Measurements from ENCODE around the gene IDH3A. TPM values are rescaled to one million over a fixed set of nuclear protein-coding genes. Genes with fewer than 3 reads are reported as not detected.

Gene IDH3A
- total RNA-seq, 1 donor from 2014 or later: 28.9 TPM

- H3K4me3 Mint-ChIP-seq: no peak overlapping the region
- no peak for TF ChIP-seq CTCF (IDR thresholded peaks at IDR 0.05; ENCODE audit: unreplicated experiment)
- H3K4me1 Mint-ChIP-seq: peaks cover 26% of the 10 kb centered on the region
- H3K27me3 Mint-ChIP-seq (ENCODE audit: low read depth): peaks cover 5% of the 10 kb centered on the region
- DNase-seq (ENCODE audit: low spot score in 2 of 2, unreplicated experiment in 2 of 2): no peak
- H3K9me3 Mint-ChIP-seq: no peaks in the 10 kb centered on the region
- H3K27ac Mint-ChIP-seq: no peak overlapping the region
- no peaks in the 10 kb centered on the region for H3K36me3 Mint-ChIP-seq
Observed at GRCh38 chr15:78205337-78205736, 56.2 kb downstream of the IDH3A start.

- Mint-ChIP-seq H3K9me3 (no peaks in the 10 kb centered on the region), H3K4me1 (peaks cover 28% of the 10 kb centered on the region), H3K4me3 (no peak overlapping the region), H3K36me3 (no peaks in the 10 kb centered on the region), H3K27ac (no peak overlapping the region), H3K27me3 (ENCODE audit: low read depth) (peaks cover 4% of the 10 kb centered on the region)
- no peak for DNase-seq (ENCODE audit: low spot score in 2 of 2, unreplicated experiment in 2 of 2)
- TF ChIP-seq CTCF (IDR thresholded peaks at IDR 0.05; ENCODE audit: unreplicated experiment): no peak
Observed at GRCh38 chr15:78205856-78206255, 56.7 kb downstream of the IDH3A start.

GRCh38 chr15:78206326-78207109, 57.4 kb downstream of the IDH3A start:
- no peaks in the 10 kb centered on the region for H3K9me3 Mint-ChIP-seq
- peak overlapping the region; percentile 50 for H3K27ac Mint-ChIP-seq
- H3K4me3 Mint-ChIP-seq: no peak overlapping the region
- no peak for DNase-seq (ENCODE audit: low spot score in 2 of 2, unreplicated experiment in 2 of 2)
- H3K36me3 Mint-ChIP-seq: no peaks in the 10 kb centered on the region
- peaks cover 3% of the 10 kb centered on the region for H3K27me3 Mint-ChIP-seq (ENCODE audit: low read depth)
- TF ChIP-seq CTCF (IDR thresholded peaks at IDR 0.05; ENCODE audit: unreplicated experiment): no peak
- peaks cover 28% of the 10 kb centered on the region for H3K4me1 Mint-ChIP-seq

GRCh38 chr15:78207110-78207458, 57.9 kb downstream of the IDH3A start:
- DNase-seq (ENCODE audit: low spot score in 2 of 2, unreplicated experiment in 2 of 2): no peak
- no peak for TF ChIP-seq CTCF (IDR thresholded peaks at IDR 0.05; ENCODE audit: unreplicated experiment)
- Mint-ChIP-seq H3K9me3 (no peaks in the 10 kb centered on the region), H3K27me3 (ENCODE audit: low read depth) (peaks cover 3% of the 10 kb centered on the region), H3K4me1 (peaks cover 28% of the 10 kb centered on the region), H3K27ac (peak overlapping the region; percentile 30), H3K4me3 (no peak overlapping the region), H3K36me3 (no peaks in the 10 kb centered on the region)

GRCh38 chr15:78207641-78208340, 58.6 kb downstream of the IDH3A start:
- Mint-ChIP-seq H3K36me3 (no peaks in the 10 kb centered on the region), H3K4me1 (peaks cover 29% of the 10 kb centered on the region), H3K4me3 (no peak overlapping the region), H3K27me3 (ENCODE audit: low read depth) (peaks cover 1% of the 10 kb centered on the region), H3K9me3 (no peaks in the 10 kb centered on the region), H3K27ac (no peak overlapping the region)
- no peak for TF ChIP-seq CTCF (IDR thresholded peaks at IDR 0.05; ENCODE audit: unreplicated experiment)
- no peak for DNase-seq (ENCODE audit: low spot score in 2 of 2, unreplicated experiment in 2 of 2)
